GM13977 (cell line): ENCODE data around the gene PAQR8.

Experiments
- DNase-seq: peaks from one replicate; pipeline ENCODE4 v3.0.0; 2012; ENCODE audit warnings: low spot score
- in situ Hi-C: fragments of 300-500 bp; cut with MboI; formaldehyde crosslinking; loops from one replicate; pipeline ENCODE4 v1.12.0; 2022; ENCODE audit warnings: low sequenced_read_pairs, low pct_unique_long_range_greater_than_20kb, mixed read lengths, inconsistent platforms; ENCODE audit not compliant: unreplicated experiment
- TF ChIP-seq, protein P1 (sequence below): IDR thresholded peaks from 2 replicates; pipeline ENCODE4 v1.5.1; 2012; ENCODE audit warnings: mild to moderate bottlenecking, control low read depth; ENCODE audit not compliant: insufficient read depth; ENCODE audit errors: extremely low read depth, missing control alignments

The PAQR8 gene

GRCh38 chr6:52364480-52365166 is 2.7 kb downstream of the PAQR8 start:
- no peak for DNase-seq
- in situ Hi-C loops = no loop called here
- TF ChIP-seq, protein P1, sequence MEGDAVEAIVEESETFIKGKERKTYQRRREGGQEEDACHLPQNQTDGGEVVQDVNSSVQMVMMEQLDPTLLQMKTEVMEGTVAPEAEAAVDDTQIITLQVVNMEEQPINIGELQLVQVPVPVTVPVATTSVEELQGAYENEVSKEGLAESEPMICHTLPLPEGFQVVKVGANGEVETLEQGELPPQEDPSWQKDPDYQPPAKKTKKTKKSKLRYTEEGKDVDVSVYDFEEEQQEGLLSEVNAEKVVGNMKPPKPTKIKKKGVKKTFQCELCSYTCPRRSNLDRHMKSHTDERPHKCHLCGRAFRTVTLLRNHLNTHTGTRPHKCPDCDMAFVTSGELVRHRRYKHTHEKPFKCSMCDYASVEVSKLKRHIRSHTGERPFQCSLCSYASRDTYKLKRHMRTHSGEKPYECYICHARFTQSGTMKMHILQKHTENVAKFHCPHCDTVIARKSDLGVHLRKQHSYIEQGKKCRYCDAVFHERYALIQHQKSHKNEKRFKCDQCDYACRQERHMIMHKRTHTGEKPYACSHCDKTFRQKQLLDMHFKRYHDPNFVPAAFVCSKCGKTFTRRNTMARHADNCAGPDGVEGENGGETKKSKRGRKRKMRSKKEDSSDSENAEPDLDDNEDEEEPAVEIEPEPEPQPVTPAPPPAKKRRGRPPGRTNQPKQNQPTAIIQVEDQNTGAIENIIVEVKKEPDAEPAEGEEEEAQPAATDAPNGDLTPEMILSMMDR = no peak

DNA sequence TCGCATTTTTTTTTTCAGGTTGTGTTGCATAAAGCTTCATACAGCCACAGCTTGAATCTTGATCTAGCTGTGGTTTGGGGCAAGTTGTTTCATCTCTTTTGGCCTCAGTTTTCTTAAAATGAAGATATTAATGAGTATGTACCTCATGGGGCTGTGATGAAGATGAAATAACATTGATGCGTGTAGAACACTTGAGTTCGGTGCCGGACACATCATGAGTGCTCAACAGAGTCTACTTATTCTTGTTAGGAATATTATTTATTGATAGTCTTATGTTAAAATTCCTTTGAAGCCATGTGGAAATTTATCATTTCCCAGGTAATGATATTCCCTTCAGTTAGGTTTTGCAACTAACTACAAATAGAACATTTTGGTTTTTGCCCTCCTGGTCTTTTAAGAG is 3.4 kb downstream of the PAQR8 start:
- no peak for DNase-seq
- TF ChIP-seq, protein P1 = no peak
- in situ Hi-C loops = no loop called here

GRCh38 chr6:52365866-52366540 is 4.1 kb downstream of the PAQR8 start:
- TF ChIP-seq, protein P1 = no peak
- in situ Hi-C loops = no loop called here
- DNase-seq = no peak

DNA sequence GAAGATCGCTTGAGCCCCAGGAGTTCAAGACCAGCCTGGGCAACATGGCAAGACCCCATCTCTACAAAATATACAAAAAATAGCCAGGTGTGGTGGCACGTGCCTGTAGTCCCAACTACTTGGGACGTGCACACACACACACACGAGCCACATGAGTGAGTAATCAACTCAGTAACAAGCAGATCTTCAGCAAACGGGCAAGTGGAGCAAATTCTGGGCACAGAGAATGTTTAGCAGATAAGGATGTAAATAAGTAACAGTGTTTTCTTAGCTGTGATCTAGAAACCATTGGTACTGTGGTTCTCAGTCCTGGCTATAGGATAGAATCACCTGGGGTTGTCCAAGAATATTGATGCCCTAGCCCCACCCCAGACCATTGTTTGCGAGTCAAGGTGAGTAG is 6.1 kb downstream of the PAQR8 start:
- in situ Hi-C loops = no loop called here
- no peak for DNase-seq
- TF ChIP-seq, protein P1 = no peak

- TF ChIP-seq, protein P1 = no peak
- in situ Hi-C loops = no loop called here
- DNase-seq = no peak
These were observed 7.3 kb downstream of the PAQR8 start for GRCh38 chr6:52369234-52369633.

GRCh38 chr6:52371656-52372191 is 9.8 kb downstream of the PAQR8 start:
- TF ChIP-seq, protein P1 = no peak
- DNase-seq = no peak
- in situ Hi-C loops = no loop called here
